Activated naive CD8-positive, alpha-beta T cell treated with anti-CD3 and anti-CD28 coated beads for 36 hours (primary cell): ENCODE data around the gene RNU1-1. TPM values are rescaled to one million over a fixed set of nuclear protein-coding genes. Genes with fewer than 3 reads are reported as not detected.
"Not testable (repeated sequence)": the region's sequence is repeated elsewhere in the genome, so short reads cannot be mapped to it uniquely, and the experiment has no call there.

Experiments used
- DNase-seq: peaks from one replicate; pipeline ENCODE4 v3.0.0; 2021
- H3K27ac Mint-ChIP-seq: one replicate; pipeline ENCODE4 v1.8.0; 2022; ENCODE audit warnings: mild to moderate bottlenecking, moderate library complexity, mixed read lengths
- H3K27me3 Mint-ChIP-seq: one replicate; pipeline ENCODE4 v1.8.0; 2022; ENCODE audit warnings: mild to moderate bottlenecking, mixed read lengths
- H3K36me3 Mint-ChIP-seq: one replicate; pipeline ENCODE4 v1.8.0; 2021; ENCODE audit warnings: mild to moderate bottlenecking, mixed read lengths
- H3K4me1 Mint-ChIP-seq: one replicate; pipeline ENCODE4 v1.8.0; 2021; ENCODE audit warnings: mixed read lengths
- H3K4me3 Mint-ChIP-seq: one replicate; pipeline ENCODE4 v1.8.0; 2022; ENCODE audit warnings: mild to moderate bottlenecking, moderate library complexity, mixed read lengths
- H3K9me3 Mint-ChIP-seq: one replicate; pipeline ENCODE4 v1.8.0; 2022; ENCODE audit warnings: mixed read lengths
- total RNA-seq, 2 experiments: library from RNA; stranded (reverse); gene quantifications; one replicate each; pipeline ENCODE4 v1.2.3, GENCODE V29; 2021

RNU1-1 gene
- total RNA-seq, 2 experiments from 2014 or later, result 874 to 961 TPM

GRCh38 chr1:16534829-16535456 lies 20.9 kb upstream of the RNU1-1 start:
- not testable (repeated sequence) for H3K36me3 Mint-ChIP-seq, H3K4me1 Mint-ChIP-seq, H3K9me3 Mint-ChIP-seq
- peaks cover 39% of the 10 kb centered on the region for H3K27me3 Mint-ChIP-seq
- peak overlapping the region; percentile 75 for H3K27ac Mint-ChIP-seq
- peak overlapping the region; percentile 74 for H3K4me3 Mint-ChIP-seq
- peak; percentile 72 for DNase-seq

- H3K4me1 Mint-ChIP-seq, H3K27ac Mint-ChIP-seq, H3K9me3 Mint-ChIP-seq, H3K36me3 Mint-ChIP-seq: not testable (repeated sequence)
- H3K27me3 Mint-ChIP-seq, result peaks cover 39% of the 10 kb centered on the region
- DNase-seq, result peak; percentile 27
- peak overlapping the region; percentile 74 for H3K4me3 Mint-ChIP-seq
These were observed 20.2 kb upstream of the RNU1-1 start for GRCh38 chr1:16534239-16534828.

- H3K27me3 Mint-ChIP-seq, result peaks cover 39% of the 10 kb centered on the region
- not testable (repeated sequence) for H3K4me3 Mint-ChIP-seq, H3K36me3 Mint-ChIP-seq, H3K4me1 Mint-ChIP-seq, H3K27ac Mint-ChIP-seq, H3K9me3 Mint-ChIP-seq, DNase-seq
These were observed 18.3 kb upstream of the RNU1-1 start for GRCh38 chr1:16532235-16532991.

- not testable (repeated sequence) for DNase-seq, H3K36me3 Mint-ChIP-seq, H3K4me1 Mint-ChIP-seq, H3K27ac Mint-ChIP-seq, H3K9me3 Mint-ChIP-seq, H3K4me3 Mint-ChIP-seq
- peaks cover 26% of the 10 kb centered on the region for H3K27me3 Mint-ChIP-seq
These were observed 14.3 kb upstream of the RNU1-1 start for GRCh38 chr1:16528338-16528737.

GRCh38 chr1:16525769-16526168 lies 11.7 kb upstream of the RNU1-1 start:
- not testable (repeated sequence) for H3K36me3 Mint-ChIP-seq, H3K4me1 Mint-ChIP-seq, H3K9me3 Mint-ChIP-seq, H3K27ac Mint-ChIP-seq, DNase-seq, H3K4me3 Mint-ChIP-seq
- H3K27me3 Mint-ChIP-seq, result peaks cover 15% of the 10 kb centered on the region

- H3K27ac Mint-ChIP-seq, DNase-seq, H3K9me3 Mint-ChIP-seq, H3K4me1 Mint-ChIP-seq, H3K4me3 Mint-ChIP-seq, H3K36me3 Mint-ChIP-seq: not testable (repeated sequence)
- H3K27me3 Mint-ChIP-seq, result peaks cover 47% of the 10 kb centered on the region
These were observed 7.6 kb upstream of the RNU1-1 start for GRCh38 chr1:16521679-16522078.

GRCh38 chr1:16521288-16521583 lies 7.2 kb upstream of the RNU1-1 start:
- Mint-ChIP-seq H3K27ac (no peak overlapping the region), H3K4me1 (peaks cover 5% of the 10 kb centered on the region), H3K4me3 (no peak overlapping the region), H3K36me3 (peaks cover 2% of the 10 kb centered on the region), H3K27me3 (peaks cover 47% of the 10 kb centered on the region), H3K9me3 (no peaks in the 10 kb centered on the region)
- no peak for DNase-seq

GRCh38 chr1:16520435-16521287 lies 6.6 kb upstream of the RNU1-1 start:
- H3K4me3 Mint-ChIP-seq, result peak overlapping the region; percentile 59
- H3K27me3 Mint-ChIP-seq, result peaks cover 44% of the 10 kb centered on the region
- DNase-seq, result peak; percentile 14

GRCh38 chr1:16519255-16519951 lies 5.3 kb upstream of the RNU1-1 start:
- H3K27ac Mint-ChIP-seq, DNase-seq, H3K9me3 Mint-ChIP-seq, H3K4me3 Mint-ChIP-seq, H3K36me3 Mint-ChIP-seq, H3K4me1 Mint-ChIP-seq: not testable (repeated sequence)
- H3K27me3 Mint-ChIP-seq, result peaks cover 44% of the 10 kb centered on the region

More at GRCh38 chr1:16520435-16521287, 6.6 kb upstream of the RNU1-1 start:
- not testable (repeated sequence) for H3K36me3 Mint-ChIP-seq, H3K4me1 Mint-ChIP-seq, H3K9me3 Mint-ChIP-seq
- peak overlapping the region; percentile 72 for H3K27ac Mint-ChIP-seq

GRCh38 chr1:16518913-16519254 lies 4.8 kb upstream of the RNU1-1 start:
- not testable (repeated sequence) for H3K4me3 Mint-ChIP-seq, H3K9me3 Mint-ChIP-seq, H3K36me3 Mint-ChIP-seq, H3K27ac Mint-ChIP-seq, DNase-seq, H3K4me1 Mint-ChIP-seq
- peaks cover 44% of the 10 kb centered on the region for H3K27me3 Mint-ChIP-seq

GRCh38 chr1:16516694-16517410 lies 2.8 kb upstream of the RNU1-1 start:
- not testable (repeated sequence) for H3K36me3 Mint-ChIP-seq, H3K4me1 Mint-ChIP-seq, H3K27ac Mint-ChIP-seq, H3K4me3 Mint-ChIP-seq, H3K9me3 Mint-ChIP-seq, DNase-seq
- H3K27me3 Mint-ChIP-seq, result peaks cover 44% of the 10 kb centered on the region

- not testable (repeated sequence) for H3K36me3 Mint-ChIP-seq, H3K9me3 Mint-ChIP-seq, H3K27ac Mint-ChIP-seq, H3K4me3 Mint-ChIP-seq, H3K4me1 Mint-ChIP-seq
- peaks cover 14% of the 10 kb centered on the region for H3K27me3 Mint-ChIP-seq
- peak; percentile 79 for DNase-seq
These were observed 526 bp downstream of the RNU1-1 start for GRCh38 chr1:16513412-16514106.

GRCh38 chr1:16512624-16513411 lies 1.3 kb downstream of the RNU1-1 start:
- peak; percentile 8 for DNase-seq
- not testable (repeated sequence) for H3K27me3 Mint-ChIP-seq, H3K27ac Mint-ChIP-seq, H3K4me3 Mint-ChIP-seq, H3K36me3 Mint-ChIP-seq, H3K9me3 Mint-ChIP-seq, H3K4me1 Mint-ChIP-seq
